A549 (cell line): ENCODE results near the gene MAD2L1BP.

Source experiments
- RCOR1 ChIP-seq: fragments of 150-350 bp; IDR thresholded peaks from 2 replicates; pipeline ENCODE4 v1.6.1; 2014; ENCODE audit warnings: antibody characterized with exemption, low read length, low read depth
- RFX5 ChIP-seq: fragments of 450-650 bp; IDR thresholded peaks from 2 replicates; pipeline ENCODE4 v1.7.1; 2014; ENCODE audit warnings: antibody characterized with exemption, mild to moderate bottlenecking, moderate library complexity
- RNF2 ChIP-seq: fragments of 200-600 bp; sonication (generic); IDR thresholded peaks from 2 replicates; pipeline ENCODE4 v1.6.1; 2016; ENCODE audit warnings: low read depth, mild to moderate bottlenecking, antibody characterized with exemption, moderate library complexity, borderline replicate concordance
- TF ChIP-seq, protein P1 (sequence below): fragments of >200 bp; sonication (Bioruptor Twin); formaldehyde crosslinking; IDR thresholded peaks from 3 replicates; pipeline ENCODE4 v1.5.1; 2016
- TF ChIP-seq, protein P2 (sequence below): fragments of 200-600 bp; sonication (generic); IDR thresholded peaks from 2 replicates; pipeline ENCODE4 v1.6.1; 2016; ENCODE audit warnings: antibody characterized with exemption, mild to moderate bottlenecking, moderate library complexity
- TF ChIP-seq, protein P3 (sequence below): IDR thresholded peaks from 2 replicates; pipeline ENCODE4 v1.6.1; 2012

DNA sequence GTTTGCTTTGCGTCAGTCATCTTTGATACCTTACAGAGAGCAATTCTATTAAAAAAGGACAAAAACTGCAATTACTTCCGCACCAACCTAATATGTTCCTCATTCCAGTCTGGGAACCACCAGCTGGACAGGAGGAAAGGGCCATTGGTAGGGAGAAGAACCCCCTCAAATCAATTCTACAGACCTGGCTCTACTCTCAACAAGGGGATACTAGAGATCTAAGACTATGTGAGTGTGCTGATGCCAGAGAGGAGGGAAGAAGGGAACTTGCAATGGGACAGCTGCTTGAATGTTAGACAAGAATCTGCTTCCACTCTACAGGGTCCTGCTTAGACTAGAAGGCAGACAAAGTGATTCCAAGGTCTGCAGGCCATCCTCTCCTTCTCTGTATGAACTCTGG, 38.7 kb downstream of the MAD2L1BP start:
- TF ChIP-seq, protein P1, sequence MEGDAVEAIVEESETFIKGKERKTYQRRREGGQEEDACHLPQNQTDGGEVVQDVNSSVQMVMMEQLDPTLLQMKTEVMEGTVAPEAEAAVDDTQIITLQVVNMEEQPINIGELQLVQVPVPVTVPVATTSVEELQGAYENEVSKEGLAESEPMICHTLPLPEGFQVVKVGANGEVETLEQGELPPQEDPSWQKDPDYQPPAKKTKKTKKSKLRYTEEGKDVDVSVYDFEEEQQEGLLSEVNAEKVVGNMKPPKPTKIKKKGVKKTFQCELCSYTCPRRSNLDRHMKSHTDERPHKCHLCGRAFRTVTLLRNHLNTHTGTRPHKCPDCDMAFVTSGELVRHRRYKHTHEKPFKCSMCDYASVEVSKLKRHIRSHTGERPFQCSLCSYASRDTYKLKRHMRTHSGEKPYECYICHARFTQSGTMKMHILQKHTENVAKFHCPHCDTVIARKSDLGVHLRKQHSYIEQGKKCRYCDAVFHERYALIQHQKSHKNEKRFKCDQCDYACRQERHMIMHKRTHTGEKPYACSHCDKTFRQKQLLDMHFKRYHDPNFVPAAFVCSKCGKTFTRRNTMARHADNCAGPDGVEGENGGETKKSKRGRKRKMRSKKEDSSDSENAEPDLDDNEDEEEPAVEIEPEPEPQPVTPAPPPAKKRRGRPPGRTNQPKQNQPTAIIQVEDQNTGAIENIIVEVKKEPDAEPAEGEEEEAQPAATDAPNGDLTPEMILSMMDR = no peak
- TF ChIP-seq, protein P2, sequence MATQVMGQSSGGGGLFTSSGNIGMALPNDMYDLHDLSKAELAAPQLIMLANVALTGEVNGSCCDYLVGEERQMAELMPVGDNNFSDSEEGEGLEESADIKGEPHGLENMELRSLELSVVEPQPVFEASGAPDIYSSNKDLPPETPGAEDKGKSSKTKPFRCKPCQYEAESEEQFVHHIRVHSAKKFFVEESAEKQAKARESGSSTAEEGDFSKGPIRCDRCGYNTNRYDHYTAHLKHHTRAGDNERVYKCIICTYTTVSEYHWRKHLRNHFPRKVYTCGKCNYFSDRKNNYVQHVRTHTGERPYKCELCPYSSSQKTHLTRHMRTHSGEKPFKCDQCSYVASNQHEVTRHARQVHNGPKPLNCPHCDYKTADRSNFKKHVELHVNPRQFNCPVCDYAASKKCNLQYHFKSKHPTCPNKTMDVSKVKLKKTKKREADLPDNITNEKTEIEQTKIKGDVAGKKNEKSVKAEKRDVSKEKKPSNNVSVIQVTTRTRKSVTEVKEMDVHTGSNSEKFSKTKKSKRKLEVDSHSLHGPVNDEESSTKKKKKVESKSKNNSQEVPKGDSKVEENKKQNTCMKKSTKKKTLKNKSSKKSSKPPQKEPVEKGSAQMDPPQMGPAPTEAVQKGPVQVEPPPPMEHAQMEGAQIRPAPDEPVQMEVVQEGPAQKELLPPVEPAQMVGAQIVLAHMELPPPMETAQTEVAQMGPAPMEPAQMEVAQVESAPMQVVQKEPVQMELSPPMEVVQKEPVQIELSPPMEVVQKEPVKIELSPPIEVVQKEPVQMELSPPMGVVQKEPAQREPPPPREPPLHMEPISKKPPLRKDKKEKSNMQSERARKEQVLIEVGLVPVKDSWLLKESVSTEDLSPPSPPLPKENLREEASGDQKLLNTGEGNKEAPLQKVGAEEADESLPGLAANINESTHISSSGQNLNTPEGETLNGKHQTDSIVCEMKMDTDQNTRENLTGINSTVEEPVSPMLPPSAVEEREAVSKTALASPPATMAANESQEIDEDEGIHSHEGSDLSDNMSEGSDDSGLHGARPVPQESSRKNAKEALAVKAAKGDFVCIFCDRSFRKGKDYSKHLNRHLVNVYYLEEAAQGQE = no peak
- TF ChIP-seq, protein P3, sequence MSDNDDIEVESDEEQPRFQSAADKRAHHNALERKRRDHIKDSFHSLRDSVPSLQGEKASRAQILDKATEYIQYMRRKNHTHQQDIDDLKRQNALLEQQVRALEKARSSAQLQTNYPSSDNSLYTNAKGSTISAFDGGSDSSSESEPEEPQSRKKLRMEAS = no peak
- TF ChIP-seq RFX5 = no peak
- no peak for TF ChIP-seq RCOR1
- no peak for TF ChIP-seq RNF2
